HG02798 (cell line): ENCODE measurements around the gene AK2.
"Not testable (repeated sequence)": the region's sequence is repeated elsewhere in the genome, so short reads cannot be mapped to it uniquely, and the experiment has no call there.

ENCODE experiments used
- ATAC-seq: cut with Tn5 transposase; IDR thresholded peaks from one replicate; pipeline ENCODE4 v1.9.1; 2021; ENCODE audit warnings: mild to moderate bottlenecking; ENCODE audit not compliant: unreplicated experiment, poor library complexity

The AK2 gene

DNA sequence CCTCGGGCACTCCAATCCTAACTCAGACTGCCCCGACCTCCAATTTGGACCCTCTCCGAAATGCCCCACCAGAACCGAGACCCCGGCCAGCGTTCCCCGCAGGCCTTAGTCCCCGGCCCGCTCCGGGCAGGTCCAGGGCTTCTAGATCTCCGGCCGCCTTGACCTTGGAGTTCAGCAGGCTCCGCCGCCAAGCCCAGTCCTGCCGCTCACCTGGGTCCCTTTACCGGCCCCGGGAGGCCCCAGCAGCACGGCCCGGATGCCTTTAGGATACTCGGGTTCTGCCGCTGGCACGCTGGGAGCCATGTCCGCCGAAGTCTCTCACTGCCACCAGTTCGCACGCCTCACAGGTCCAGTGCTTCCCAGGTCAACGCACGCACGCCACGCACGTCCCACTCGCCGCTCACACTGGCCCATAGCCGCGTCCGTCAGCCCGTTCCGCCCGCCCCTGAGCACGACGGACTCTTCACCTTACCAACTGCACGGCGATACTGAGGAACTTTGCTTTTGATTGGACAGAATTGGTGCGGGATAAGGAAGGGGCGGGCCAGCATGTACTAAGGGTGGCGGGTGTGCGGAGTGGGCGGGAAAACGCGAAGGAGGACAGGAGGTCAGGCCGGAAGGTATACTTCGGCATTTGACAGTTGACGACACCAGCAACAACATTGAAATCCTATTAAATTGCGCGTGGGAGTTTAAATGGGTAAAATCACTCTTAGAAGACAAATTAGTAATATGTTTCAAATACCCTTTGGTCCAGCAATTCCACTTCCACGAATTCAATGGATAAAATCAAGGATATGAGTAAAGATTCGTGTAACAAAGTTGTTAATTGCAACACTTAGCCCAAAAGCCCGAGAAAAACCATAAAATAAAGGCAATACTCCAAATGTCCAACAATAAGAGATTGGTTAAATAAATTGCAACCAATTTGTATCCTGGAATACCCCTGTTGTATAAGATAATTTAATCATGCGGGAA, at the start of gene AK2:
Gene AK2, minus strand, starts transcription at position 358 of the 978 bp plus-strand sequence. Its CDS starts 55 bp downstream, at position 303.
- ATAC-seq, result peak; percentile 99

DNA sequence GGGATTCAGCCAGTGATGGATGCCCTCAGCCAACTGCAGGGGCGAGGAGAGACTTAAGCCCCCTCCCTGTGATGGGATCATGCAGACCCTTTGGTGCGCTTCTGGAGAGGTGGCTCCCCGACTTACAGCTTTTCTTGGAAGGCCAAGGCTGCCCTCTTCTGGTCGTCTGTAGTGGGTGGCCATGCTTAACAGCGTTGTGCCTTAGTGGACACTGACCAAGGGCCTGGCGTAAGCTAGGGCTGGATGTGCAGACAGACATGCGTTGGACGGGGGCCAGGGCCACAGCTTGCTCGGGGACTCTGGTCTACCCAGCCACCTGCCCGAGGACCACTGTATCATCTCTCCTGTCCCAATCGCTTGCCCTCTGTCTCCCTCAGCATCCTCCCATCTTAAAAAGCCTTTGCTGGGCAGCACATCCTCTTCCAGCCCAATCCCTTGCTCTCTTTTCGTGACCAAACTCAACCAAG, 49.7 kb upstream of the AK2 start:
- no peak for ATAC-seq

DNA sequence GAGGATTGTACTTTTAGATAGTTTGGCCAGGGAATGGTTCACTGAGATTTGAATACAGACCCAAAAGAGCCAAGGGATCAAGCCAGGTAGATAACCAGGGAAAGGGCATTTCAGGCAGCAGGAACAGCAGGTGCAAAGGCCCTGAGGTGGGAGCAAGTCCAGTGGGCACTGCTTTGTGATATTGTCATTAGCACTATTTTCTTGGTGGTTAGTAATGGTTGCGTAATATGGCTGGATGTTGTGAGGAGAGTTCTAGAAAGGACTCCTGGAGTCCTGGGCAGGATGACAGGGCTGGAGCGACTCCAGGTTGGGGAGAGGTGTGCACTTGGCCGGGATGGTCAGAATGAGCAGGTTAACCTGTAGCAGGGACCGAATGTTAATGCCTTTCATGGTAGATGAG, 48.6 kb upstream of the AK2 start:
- no peak for ATAC-seq

DNA sequence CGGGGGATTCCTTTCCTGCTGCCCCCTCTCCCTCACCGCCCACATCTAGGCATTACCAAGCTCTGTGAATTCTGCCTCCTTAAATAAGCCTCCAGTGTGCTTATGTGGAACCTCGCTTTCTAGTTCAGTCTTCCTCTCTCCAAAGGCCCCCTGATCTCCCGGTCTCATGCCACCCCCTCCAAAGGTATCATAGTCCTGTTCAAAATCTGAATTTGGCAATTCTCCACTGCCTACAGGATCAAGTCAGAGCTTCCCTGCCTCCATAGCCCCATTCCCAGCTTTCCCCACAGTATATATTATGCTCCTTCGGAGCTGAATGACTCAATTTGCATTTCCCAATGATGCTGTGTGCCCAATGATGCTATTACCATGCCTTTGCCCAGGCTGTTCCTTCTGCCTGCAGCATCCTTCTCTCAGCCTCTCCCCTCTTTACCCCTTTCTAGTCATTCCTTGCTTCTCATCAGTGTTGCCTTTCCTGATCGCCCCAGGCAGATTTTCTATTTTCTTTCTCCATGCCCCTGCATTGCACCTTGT, 46.0 kb upstream of the AK2 start:
- ATAC-seq, result no peak

DNA sequence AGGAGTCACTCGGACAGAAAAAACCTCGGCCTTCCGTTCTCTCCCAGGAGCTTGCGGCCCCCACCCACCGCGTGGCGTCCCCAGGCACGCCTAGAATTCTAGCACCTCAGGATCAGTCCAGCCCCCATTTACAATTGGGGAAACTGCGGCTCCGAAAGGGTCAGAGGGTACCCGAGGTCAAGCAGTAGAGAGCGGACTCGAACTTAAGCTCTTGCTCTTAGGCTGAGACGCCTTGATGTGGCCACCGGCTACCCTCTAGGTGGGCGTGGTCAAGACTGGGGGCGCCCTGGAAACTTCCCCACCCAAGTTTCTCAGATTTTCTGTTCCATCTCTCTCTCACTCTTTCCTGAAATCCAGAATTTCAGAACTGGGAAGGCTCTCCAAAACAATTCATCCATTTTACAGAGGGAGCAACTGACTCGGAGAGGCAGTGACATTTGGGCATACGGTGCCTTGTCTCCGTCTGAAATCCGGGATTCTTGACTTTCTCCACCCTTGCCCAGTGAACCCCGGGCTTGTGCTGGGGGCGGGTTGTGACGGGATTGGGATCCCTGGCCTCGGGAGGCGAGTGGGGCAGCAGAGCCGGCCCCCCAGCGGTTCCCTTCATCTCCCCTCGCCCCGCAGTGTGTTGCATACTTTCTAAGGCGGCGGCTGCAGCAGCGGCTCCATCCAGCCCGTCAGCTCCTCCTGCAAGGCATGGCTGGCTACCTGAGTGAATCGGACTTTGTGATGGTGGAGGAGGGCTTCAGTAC, 45.0 kb upstream of the AK2 start:
- no peak for ATAC-seq

DNA sequence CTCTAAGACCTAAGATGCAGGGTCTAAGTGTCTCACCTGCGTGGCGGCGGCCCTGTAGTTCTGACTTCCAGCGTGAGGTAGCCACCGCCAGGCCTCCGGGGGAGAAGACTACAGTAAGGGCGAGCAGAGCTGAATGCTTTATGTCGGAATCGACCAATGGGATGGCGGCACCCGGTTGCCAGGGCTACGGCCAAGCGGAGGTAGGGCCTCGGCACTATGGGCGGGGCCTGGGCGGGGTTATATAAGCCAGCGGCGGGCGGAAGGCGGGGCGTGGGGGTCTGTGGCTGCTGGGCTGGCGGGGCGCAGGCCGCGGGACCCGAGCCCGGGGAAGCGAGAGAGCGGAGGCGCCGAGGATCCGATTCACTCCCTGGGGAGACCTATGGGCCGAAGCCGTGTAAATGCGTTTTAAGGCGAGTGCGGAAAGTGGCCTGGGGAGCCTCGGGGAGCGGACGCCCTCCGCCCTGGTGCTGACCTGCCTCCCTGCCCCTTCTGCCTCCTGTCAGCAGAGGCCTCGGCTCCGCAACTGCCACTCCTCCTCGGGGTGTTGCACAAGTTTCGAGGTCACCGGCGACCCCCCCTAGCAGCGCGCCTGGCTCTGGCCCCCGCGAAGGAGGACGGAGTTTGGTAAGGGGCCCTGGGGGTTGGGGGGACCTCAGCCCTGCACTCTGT, 44.3 kb upstream of the AK2 start, which contains the start of gene AZIN2:
Gene AZIN2, plus strand, starts transcription at position 269 of the 669 bp plus-strand sequence. CDS start 1,097 bp downstream, outside the sequence.
- ATAC-seq, result peak; percentile 96

DNA sequence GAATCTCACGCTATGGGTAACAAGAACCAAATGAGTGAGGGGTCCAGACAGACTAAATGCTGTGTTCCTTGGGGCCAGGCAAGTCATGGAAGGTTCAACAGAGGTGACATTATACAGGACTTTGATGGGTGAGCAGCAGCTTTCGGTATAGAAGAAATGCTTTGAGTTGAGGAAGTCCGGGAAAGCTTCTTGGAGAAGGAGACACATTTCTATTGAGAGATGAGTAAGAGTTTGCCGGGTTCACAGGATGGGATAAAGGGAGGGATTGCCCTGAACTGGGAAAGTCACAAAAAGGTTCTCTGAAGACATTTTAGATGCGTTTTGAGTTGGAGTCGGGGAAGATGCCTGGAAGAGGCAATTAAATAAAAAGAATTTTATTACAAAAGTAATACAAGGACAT, 43.7 kb upstream of the AK2 start:
- no peak for ATAC-seq

DNA sequence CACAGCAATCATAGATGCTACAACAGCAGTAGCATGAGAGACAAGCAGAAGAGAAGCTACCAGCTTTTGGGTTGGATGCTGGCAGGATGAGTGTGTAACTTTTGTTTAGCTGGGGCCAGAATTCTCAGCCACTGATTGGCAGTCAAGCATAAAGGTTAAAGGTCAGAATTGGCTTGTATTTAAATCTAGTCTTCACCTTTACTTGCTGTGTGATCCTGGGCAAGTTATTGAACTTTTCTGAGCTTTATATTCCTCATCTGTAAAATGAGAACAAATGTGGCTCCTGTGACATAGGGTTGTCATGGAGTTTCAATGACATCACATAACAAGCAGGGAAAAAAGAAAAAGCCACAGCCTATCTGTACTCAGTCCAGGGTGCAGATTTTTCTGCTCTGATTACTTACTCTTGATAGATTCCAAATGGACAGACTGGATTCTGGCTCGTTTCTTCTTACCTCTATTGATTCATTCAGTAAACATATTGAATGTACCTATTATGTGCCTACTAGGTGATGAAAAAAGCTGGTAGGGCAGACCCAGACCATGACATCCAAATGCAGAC, 41.4 kb upstream of the AK2 start:
- no peak for ATAC-seq

DNA sequence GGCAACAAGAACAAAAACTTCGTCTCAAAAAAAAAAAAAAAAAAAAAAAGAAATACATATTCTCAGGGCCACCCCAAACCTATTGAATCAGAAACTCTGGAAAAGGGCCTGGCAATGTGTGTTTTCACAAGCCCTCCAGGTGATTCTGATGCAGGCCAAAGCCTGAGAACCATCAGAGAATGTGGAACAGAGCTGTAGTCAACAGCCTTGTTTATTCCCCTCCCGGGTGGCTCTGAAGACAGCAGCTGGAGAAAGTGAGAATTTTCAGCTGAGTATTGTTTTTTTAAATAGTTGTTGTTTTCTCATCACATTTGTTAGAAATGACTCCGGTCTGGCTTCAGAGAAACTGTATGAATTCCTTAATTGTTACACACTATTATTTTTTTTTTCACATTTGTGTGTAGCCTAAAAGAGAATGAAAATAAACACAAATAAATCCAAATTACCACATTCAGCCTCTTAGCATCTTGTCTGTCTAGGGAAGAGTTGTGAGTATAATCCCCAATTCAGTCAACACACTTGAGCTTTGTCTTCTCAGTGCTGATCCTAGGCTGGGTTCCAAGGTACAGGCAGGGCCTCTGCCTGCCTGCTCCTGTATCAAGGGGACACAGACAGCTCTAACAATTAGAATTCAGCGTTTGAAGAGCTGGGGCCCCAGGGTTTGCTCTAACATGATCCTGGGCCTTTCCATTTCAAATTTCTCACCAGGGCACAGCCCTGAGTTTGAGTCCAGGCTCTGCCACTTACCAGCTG, 37.7 kb upstream of the AK2 start:
- ATAC-seq, result no peak

DNA sequence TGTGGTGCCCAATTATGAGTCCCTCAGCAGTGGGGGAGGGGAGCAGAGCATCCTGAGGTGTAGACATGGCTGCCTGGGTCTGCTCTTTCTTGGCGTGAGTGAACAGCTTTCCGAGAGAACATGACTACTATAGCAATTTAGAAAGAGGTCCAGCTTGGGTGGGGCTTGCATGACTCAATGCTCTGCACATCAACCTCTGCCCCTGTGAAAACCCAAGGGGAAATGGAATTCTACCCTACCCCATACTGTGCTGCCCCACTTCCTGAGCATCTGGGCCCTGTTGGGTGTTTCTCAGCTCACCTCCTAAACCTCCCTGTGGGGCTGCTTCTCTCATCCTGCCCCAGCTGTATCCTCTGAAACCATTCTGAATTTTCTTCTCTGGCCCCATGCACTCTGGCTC, 36.0 kb upstream of the AK2 start:
- ATAC-seq, result no peak

DNA sequence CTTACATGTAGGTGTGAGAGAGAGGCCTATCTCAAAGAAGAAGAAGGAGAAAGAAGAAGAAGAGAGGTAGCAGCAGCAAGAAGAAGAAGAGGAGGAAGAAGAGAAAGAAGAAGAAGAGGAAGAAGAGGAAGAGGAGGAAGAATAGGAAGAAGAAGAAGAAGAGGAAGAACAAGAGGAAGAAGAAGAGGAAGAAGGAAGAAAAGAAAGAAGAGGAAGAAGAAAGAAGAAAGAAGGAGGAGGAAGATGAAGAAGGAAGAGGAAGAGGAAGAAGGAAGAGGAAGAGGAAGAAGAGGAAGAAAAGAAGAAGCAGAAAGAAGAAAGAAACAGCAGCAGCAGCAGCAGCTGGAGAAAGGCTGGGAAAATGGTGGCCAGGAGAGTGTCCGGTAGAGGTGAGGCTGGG, 33.9 kb upstream of the AK2 start:
- no peak for ATAC-seq

DNA sequence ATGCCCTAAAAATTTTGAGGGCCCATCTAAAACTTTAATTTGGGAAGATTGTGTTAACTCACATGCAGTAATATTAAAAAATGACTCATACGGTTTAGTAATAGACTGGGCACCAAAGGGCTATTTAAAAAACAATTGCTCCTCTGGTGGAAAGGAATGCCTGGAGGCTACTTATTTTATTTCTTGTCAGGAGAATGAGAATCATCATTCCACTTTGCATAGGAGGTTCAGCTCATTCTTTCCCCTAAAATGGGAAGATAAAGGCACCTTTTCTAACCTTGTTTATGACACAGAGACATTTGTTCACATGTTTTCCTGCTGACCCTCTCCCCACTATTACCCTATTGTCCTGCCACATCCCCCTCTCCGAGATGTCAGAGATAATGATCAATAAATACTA, 31.4 kb upstream of the AK2 start:
- not testable (repeated sequence) for ATAC-seq

DNA sequence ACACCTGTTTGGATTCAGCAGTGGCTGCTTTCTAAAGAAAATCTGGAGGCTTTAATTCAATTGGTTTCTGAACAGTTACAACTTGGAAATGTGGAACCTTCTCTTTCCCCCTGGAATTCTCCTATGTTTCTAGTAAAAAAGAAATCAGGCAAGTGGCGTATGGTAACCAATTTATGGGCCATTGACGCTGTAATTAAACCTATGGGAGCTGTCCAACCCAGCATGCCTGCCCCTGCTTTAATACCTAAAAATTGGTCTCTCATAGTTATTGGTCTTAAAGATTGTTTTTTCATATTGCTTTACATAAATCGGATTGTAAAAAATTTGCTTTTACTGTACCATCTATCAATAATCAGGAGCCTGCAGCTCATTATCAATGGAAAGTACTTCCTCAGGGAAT, 29.8 kb upstream of the AK2 start:
- not testable (repeated sequence) for ATAC-seq

DNA sequence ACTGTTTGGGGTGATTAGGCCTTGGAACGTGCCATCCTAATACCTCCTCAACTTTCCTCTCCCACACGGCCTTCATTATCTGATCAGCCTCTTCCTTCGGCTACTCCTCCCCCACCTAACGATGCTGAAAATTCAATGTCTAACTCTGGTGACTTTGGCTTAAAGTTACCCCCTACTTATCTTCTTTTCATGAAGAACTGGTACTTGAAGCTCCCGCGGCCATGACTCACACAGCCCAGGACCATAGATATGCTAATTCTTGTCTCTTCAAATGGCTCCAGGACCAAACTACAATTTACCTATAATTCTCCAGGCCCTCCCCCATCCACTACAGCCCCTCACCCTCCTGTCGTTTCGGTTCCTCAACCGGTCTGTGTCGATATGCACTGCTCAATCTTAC, 28.6 kb upstream of the AK2 start:
- no peak for ATAC-seq

DNA sequence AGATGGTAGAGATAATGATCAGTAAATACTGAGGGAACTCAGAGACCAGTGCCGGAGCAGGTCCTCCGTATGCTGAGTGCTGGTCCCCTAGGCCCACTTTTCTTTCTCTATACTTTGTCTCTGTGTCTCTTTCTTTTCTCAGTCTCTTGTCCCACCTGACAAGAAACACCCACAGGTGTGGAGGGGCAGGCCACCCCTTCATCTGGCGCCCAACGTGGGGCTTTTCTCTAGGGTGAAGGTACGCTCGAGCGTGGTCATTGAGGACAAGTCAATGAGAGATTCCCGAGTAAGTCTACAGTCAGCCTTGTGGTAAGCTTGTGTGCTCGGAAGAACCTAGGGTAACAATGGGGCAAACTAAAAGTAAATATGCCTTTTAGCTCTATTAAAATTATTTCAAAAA, 27.6 kb upstream of the AK2 start:
- not testable (repeated sequence) for ATAC-seq

DNA sequence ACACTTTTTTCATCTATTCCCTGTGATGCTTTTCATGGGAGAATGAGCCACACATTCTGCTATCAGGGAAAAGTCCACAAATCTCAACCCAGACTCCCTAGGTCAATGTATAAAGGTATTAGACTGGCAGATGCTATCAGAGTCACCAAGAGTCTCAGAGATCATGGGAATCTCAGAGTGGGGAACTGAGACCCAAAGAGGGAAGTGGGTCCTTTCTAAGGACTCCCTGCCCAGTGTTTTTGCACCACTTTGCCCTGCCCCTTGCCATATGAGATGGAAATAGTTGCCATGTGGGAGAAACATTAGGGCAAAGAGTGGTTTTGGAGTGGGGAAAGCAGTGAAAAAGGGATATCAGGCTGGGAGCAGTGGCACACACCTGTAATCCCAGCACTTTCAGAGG, 25.2 kb upstream of the AK2 start:
- no peak for ATAC-seq

DNA sequence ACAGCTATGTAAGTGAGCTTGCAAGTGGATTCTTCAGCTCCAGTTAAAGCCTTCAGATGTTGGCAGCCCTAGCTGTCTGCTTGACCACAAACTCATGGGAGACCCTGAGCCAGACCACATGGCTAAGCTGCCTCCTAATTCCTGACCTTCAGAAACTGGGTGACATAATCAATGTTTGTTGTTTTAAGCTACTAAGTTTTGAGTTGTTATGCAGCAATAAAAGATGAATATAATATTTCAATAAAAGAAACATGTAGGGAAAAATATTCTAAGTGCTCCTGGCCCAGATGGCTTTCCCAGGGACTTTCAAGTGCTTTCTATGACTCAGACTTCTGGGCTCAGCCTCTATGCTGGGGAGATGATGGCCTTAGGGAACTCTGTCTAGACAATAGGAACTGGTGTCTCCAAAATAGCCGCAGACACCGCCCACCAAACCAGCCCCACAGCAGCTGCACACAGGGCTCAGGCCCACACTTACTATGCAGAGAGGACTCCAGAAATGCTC, 23.9 kb upstream of the AK2 start:
- ATAC-seq, result no peak

DNA sequence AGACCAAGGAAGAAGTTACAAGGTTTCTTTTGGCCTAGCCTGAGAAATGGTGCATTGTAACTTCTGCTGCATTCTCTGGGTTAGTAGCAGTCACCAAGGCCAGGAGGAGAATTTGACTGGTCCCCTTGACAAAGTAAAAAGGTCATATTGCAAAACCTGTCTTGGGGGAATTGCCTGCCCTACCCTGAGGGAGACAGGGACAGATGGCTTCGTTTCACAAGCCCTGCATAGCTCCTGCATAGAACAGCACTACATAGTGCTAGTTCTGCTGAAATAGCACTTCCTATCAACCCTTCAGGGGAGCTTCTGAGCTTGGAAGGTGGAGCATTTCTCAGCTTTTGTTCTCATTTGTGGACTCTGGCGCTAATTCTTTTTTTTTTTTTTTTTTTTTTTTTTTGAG, 20.4 kb upstream of the AK2 start:
- no peak for ATAC-seq

DNA sequence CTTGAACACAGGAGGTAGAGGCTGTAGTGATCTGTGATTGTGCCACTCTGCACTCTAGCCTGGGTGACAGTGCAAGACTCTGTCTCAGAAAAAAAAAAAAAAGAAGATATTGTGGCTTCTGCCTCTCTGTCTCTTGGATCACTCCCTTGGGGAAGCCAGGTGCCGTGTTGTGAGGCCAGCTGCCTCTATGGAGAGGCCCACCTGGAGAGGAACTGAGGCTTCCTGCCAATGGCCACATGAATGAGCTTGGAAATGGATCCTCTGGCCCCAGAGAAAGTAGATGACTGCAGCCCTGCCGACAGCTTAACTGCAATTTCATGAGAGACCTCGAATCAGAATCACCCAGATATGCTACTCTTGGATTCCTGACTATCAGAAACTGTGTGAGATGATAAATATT, 19.7 kb upstream of the AK2 start:
- no peak for ATAC-seq
